Vagina (tissue), 2 donors: Measurements from ENCODE around the gene DDIAS. TPM values are rescaled to one million over a fixed set of nuclear protein-coding genes. Genes with fewer than 3 reads are reported as not detected.
"Not testable (repeated sequence)": the region's sequence is repeated elsewhere in the genome, so short reads cannot be mapped to it uniquely, and the experiment has no call there.

ENCODE experiments used
- DNase-seq, 2 donors: peaks; one replicate each; pipeline ENCODE4 v3.0.0-alpha.2; 2017; ENCODE audit errors: extremely low spot score in 2 of 2
- H3K27ac ChIP-seq: fragments of 200-600 bp; sonication (generic); one replicate; pipeline ENCODE4 v1.5.1; 2019
- H3K27me3 ChIP-seq: fragments of 200-600 bp; sonication (generic); one replicate; pipeline ENCODE4 v1.5.1; 2019
- H3K36me3 ChIP-seq, 2 donors: fragments of 200-600 bp; sonication (generic); one replicate each; pipeline ENCODE4 v1.5.1; 2017 to 2019
- H3K4me1 ChIP-seq: fragments of 200-600 bp; sonication (generic); one replicate; pipeline ENCODE4 v1.5.1; 2019
- H3K4me3 ChIP-seq, 2 donors: fragments of 200-600 bp; sonication (generic); 1 replicate in 1 of 2; 2 replicates in 1 of 2; pipeline ENCODE4 v1.5.1; 2016 to 2019
- H3K9me3 ChIP-seq: fragments of 200-600 bp; sonication (generic); one replicate; pipeline ENCODE4 v1.5.1; 2019
- POLR2A ChIP-seq, 2 donors: fragments of 450-650 bp; IDR thresholded peaks; one replicate each; pipeline ENCODE4 v1.6.1; 2017; ENCODE audit warnings: antibody characterized with exemption in 2 of 2, mild to moderate bottlenecking in 2 of 2, moderate library complexity in 2 of 2
- POLR2AphosphoS5 ChIP-seq, 2 donors: sonication (generic); formaldehyde crosslinking; IDR thresholded peaks; one replicate each; pipeline ENCODE4 v1.9.0; 2017; ENCODE audit warnings: antibody characterized with exemption in 2 of 2, mild to moderate bottlenecking in 2 of 2, low read depth in 1 of 2; ENCODE audit not compliant: insufficient read depth in 1 of 2
- intact Hi-C: fragments of 100-400 bp; cut with DNase I; formaldehyde crosslinking; loops from one replicate; pipeline ENCODE4 v1.15.1; 2023
- total RNA-seq: library from RNA; depleted of rRNA; stranded (reverse); fragments of >200 nt; gene quantifications from one replicate; pipeline ENCODE4 v1.2.3, GENCODE V29; 2016
- TF ChIP-seq, protein P1 (sequence below), 3 experiments: fragments of 450-650 bp in 2 of 3; fragments of 200-600 bp in 1 of 3; sonication (generic) in 1 of 3; IDR thresholded peaks; one replicate each; pipeline ENCODE4 v1.5.1; 2017 to 2019; ENCODE audit warnings: antibody characterized with exemption in 3 of 3, mild to moderate bottlenecking in 2 of 3, moderate library complexity in 2 of 3

The DDIAS gene
- total RNA-seq, 1 donor from 2014 or later: 1.5 TPM

- TF ChIP-seq, protein P1, sequence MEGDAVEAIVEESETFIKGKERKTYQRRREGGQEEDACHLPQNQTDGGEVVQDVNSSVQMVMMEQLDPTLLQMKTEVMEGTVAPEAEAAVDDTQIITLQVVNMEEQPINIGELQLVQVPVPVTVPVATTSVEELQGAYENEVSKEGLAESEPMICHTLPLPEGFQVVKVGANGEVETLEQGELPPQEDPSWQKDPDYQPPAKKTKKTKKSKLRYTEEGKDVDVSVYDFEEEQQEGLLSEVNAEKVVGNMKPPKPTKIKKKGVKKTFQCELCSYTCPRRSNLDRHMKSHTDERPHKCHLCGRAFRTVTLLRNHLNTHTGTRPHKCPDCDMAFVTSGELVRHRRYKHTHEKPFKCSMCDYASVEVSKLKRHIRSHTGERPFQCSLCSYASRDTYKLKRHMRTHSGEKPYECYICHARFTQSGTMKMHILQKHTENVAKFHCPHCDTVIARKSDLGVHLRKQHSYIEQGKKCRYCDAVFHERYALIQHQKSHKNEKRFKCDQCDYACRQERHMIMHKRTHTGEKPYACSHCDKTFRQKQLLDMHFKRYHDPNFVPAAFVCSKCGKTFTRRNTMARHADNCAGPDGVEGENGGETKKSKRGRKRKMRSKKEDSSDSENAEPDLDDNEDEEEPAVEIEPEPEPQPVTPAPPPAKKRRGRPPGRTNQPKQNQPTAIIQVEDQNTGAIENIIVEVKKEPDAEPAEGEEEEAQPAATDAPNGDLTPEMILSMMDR (IDR thresholded peaks at IDR 0.05): no peak
- TF ChIP-seq POLR2A (IDR thresholded peaks at IDR 0.05): no peak
- no peak for TF ChIP-seq POLR2AphosphoS5 (IDR thresholded peaks at IDR 0.05; ENCODE audit: insufficient read depth in 1 of 2, low read depth in 1 of 2)
- H3K27ac ChIP-seq: no peak overlapping the region
- no peaks in the 10 kb centered on the region for H3K27me3 ChIP-seq
- no peaks in the 10 kb centered on the region for H3K9me3 ChIP-seq
- no peak overlapping the region for H3K4me3 ChIP-seq
- intact Hi-C loops: no loop called here
- H3K36me3 ChIP-seq: no peaks in the 10 kb centered on the region
- DNase-seq: no peak
- no peaks in the 10 kb centered on the region for H3K4me1 ChIP-seq
These were observed 5.8 kb downstream of the DDIAS start for GRCh38 chr11:82907371-82907770.

DNA sequence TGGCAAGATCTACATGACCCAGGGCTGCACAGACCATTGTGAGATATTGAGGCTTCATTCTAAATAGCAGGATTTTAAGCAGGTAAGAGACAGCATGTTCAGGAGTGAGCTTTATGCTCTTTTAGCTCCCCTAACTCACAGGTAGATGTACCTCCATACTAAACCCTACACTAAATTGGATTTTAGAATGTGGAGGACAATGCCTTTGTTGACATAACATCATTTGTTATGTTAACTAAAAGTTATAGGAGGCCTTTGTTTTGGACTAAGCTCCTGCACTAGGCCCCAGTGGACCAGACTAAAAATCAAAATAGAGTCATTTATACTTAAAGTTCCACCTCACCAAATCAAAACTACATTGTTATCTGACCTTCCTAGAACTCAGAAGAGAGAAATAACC lies 6.8 kb downstream of the DDIAS start:
- H3K36me3 ChIP-seq: no peaks in the 10 kb centered on the region
- H3K9me3 ChIP-seq: no peaks in the 10 kb centered on the region
- no peaks in the 10 kb centered on the region for H3K4me1 ChIP-seq
- no peak overlapping the region for H3K27ac ChIP-seq
- H3K27me3 ChIP-seq: no peaks in the 10 kb centered on the region
- DNase-seq: no peak
- no peak overlapping the region for H3K4me3 ChIP-seq
- intact Hi-C loops: no loop called here
- TF ChIP-seq, protein P1 (IDR thresholded peaks at IDR 0.05): no peak
- no peak for TF ChIP-seq POLR2A (IDR thresholded peaks at IDR 0.05)
- no peak for TF ChIP-seq POLR2AphosphoS5 (IDR thresholded peaks at IDR 0.05; ENCODE audit: insufficient read depth in 1 of 2, low read depth in 1 of 2)

DNA sequence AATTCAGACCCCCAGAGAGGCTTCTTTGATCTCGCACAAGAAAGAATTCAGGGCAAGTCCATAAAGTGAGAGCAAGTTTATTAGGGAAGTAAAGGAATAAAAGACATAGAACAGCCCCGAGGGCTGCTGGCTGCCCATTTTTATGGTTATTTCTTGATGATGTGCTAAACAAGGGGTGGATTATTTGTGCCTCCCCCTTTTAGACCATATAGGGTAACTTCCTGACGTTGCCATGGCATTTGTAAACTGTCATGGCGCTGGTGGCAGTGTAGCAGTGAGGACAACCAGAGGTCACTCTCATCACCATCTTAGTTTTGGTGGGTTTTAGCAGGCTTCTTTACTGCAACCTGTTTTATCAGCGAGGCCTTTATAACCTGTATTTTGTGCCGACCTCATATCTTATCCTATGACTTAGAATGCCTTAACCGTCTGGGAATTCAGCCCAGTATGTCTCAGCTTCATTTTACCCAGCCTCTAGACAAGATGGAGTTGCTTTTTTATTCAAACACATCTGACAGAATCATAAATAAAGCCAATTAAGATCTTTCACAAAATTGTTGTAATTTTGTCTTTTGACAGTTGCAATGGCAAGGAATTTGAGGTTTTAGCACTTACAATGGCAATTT lies 7.6 kb downstream of the DDIAS start:
- Histone ChIP-seq H3K27ac (no peak overlapping the region), H3K4me1 (no peaks in the 10 kb centered on the region), H3K4me3 (no peak overlapping the region), H3K9me3 (no peaks in the 10 kb centered on the region), H3K27me3 (no peaks in the 10 kb centered on the region), H3K36me3 (no peaks in the 10 kb centered on the region)
- no peak for DNase-seq
- TF ChIP-seq POLR2A (IDR thresholded peaks at IDR 0.05) (no peak), POLR2AphosphoS5 (IDR thresholded peaks at IDR 0.05; ENCODE audit: insufficient read depth in 1 of 2, low read depth in 1 of 2) (no peak)
- TF ChIP-seq, protein P1 (IDR thresholded peaks at IDR 0.05): no peak
- intact Hi-C loops: no loop called here

DNA sequence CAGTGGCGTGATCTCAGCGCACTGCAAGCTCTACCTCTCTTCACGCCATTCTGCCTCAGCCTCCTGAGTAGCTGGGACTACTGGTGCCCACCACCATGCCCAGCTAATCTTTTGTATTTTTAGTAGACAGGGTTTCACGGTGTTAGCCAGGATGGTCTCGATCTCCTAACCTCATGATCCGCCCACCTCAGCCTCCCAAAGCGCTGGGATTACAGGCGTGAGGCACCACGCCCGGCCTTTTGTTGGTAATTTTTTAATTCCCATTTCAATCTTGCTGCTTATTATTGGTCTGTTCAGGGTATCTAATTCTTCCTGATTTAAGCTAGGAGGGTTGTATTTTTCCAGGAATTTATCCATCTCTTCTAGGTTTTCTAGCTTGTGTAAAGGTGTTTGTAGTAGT lies 18.2 kb downstream of the DDIAS start:
- not testable (repeated sequence) for H3K4me3 ChIP-seq, DNase-seq, H3K27me3 ChIP-seq, H3K27ac ChIP-seq, H3K4me1 ChIP-seq, H3K9me3 ChIP-seq, H3K36me3 ChIP-seq
- intact Hi-C loops: loop anchor here (10.0 kb wide), 1 partner anchor 335 kb away; no protein-coding TSS in a partner anchor

- H3K9me3 ChIP-seq, H3K27ac ChIP-seq, H3K36me3 ChIP-seq, H3K27me3 ChIP-seq, H3K4me3 ChIP-seq, H3K4me1 ChIP-seq, intact Hi-C loops, DNase-seq: not testable (repeated sequence)
These were observed 18.7 kb downstream of the DDIAS start for GRCh38 chr11:82920227-82920626.

DNA sequence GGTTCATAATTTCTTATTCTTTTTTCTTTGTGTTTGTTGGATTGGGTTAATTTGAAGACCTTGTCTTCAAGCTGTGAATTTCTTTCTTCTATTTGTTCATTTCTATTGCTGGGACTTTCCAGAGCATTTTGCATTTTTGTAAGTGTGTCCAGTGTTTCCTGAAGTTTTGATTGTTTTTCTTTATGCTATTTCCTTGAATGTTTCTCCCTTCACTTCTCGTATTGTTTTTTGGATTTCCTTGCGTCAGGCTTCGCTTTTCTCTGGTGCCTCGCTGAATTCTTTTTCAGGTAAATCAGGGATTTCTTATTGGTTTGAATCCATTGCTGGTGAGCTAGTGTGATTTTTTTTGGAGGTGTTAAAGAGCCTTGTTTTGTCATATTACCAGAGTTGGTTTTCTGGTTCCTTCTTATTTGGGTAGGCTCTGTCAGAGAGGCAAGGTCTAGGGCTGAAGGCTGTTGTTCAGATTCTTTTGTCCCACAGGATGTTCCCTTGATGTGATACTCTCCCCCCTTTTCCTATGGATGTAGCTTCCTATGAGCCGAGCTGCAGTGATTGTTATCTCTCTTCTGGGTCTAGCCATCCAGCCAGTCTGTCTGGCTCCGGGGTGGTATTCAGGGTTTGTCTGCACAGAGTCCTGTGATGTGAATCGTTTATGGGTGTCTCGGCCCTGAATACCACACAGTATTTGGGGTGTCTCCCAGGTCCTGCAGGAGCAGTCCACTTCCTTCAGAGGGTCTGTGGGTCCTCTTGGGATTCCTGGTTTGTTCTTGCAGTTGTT lies 21.0 kb downstream of the DDIAS start:
- H3K4me3 ChIP-seq, H3K9me3 ChIP-seq, H3K36me3 ChIP-seq, intact Hi-C loops, H3K27ac ChIP-seq, H3K4me1 ChIP-seq, H3K27me3 ChIP-seq, DNase-seq: not testable (repeated sequence)
